IMR-90 (cell line): Measurements from ENCODE around the gene MAN2C1. TPM values are rescaled to one million over a fixed set of nuclear protein-coding genes. Genes with fewer than 3 reads are reported as not detected.

Experiments
- ATAC-seq: fragments of 200-7000 bp; cut with Tn5 transposase; 2 replicates; pipeline ENCODE4 v1.9.1; 2020; ENCODE audit warnings: low read depth, mild to moderate bottlenecking, moderate library complexity
- BruUV-seq: library from RNA; stranded (reverse); fragments of 400-500 nt; replicated peaks from 2 replicates; lab custom pipeline; 2021; lab: Mats Ljungman, UMichigan
- CTCF ChIA-PET: fragments of 300-600 bp; formaldehyde crosslinking; extraction: SDS; loops from one replicate; lab custom pipeline; 2021; ENCODE audit warnings: antibody characterized with exemption; lab: Yijun Ruan, JAX
- POLR2A ChIA-PET: fragments of 300-600 bp; sonication (Branson Sonifier 250); formaldehyde crosslinking; loops from one replicate; lab custom pipeline; 2022; ENCODE audit warnings: antibody characterized with exemption; ENCODE audit not compliant: unreplicated experiment; lab: Charles Lee
- DNase-seq: peaks from one replicate; pipeline ENCODE4 v3.0.0; 2013
- H2AFZ ChIP-seq: replicated peaks from 2 replicates; pipeline ENCODE3; 2013; ENCODE audit warnings: low read length, mild to moderate bottlenecking; ENCODE audit not compliant: poor library complexity
- H2AK5ac ChIP-seq: 2 replicates; pipeline ENCODE4 v1.6.1; 2013; ENCODE audit warnings: low read depth, low read length, inconsistent platforms
- H2AK9ac ChIP-seq: replicated peaks from 2 replicates; pipeline ENCODE3; 2013; ENCODE audit warnings: mild to moderate bottlenecking, low read depth, low read length, moderate library complexity; ENCODE audit not compliant: poor library complexity
- H2BK120ac ChIP-seq: 2 replicates; pipeline ENCODE4 v1.6.1; 2013; ENCODE audit warnings: low read depth, low read length, inconsistent platforms
- H2BK15ac ChIP-seq: 3 replicates; pipeline ENCODE4 v1.6.1; 2013; ENCODE audit warnings: low read depth, low read length, inconsistent platforms
- H2BK20ac ChIP-seq: 2 replicates; pipeline ENCODE4 v1.6.1; 2013; ENCODE audit warnings: low read depth, mild to moderate bottlenecking, inconsistent platforms, low read length, moderate library complexity
- H2BK5ac ChIP-seq: 2 replicates; pipeline ENCODE4 v1.6.1; 2013; ENCODE audit warnings: mild to moderate bottlenecking, low read depth, low read length, inconsistent platforms; ENCODE audit not compliant: poor library complexity, severe bottlenecking
- H3K14ac ChIP-seq: replicated peaks from 2 replicates; pipeline ENCODE4 v1.6.1; 2013; ENCODE audit warnings: low read depth, low read length, inconsistent platforms
- H3K18ac ChIP-seq: 2 replicates; pipeline ENCODE4 v1.6.1; 2013; ENCODE audit warnings: low read depth, low read length, control low read depth
- H3K23ac ChIP-seq: 2 replicates; pipeline ENCODE4 v1.6.1; 2013; ENCODE audit warnings: low read depth, low read length, inconsistent platforms
- H3K27ac ChIP-seq: 2 replicates; pipeline ENCODE4 v1.5.1; 2013; ENCODE audit warnings: mild to moderate bottlenecking, control low read depth, low read length; ENCODE audit not compliant: insufficient read depth
- H3K27me3 ChIP-seq: 2 replicates; pipeline ENCODE4 v1.6.1; 2013; ENCODE audit warnings: low read length; ENCODE audit not compliant: control insufficient read depth, insufficient read depth
- H3K36me3 ChIP-seq: 2 replicates; pipeline ENCODE4 v1.6.1; 2013; ENCODE audit warnings: low read length, mixed read lengths; ENCODE audit not compliant: control insufficient read depth, insufficient read depth
- H3K4ac ChIP-seq: 2 replicates; pipeline ENCODE4 v1.6.1; 2013; ENCODE audit warnings: low read depth, low read length, inconsistent platforms
- H3K4me1 ChIP-seq: 2 replicates; pipeline ENCODE4 v1.6.1; 2013; ENCODE audit warnings: low read length, mixed read lengths; ENCODE audit not compliant: control insufficient read depth, insufficient read depth
- H3K4me2 ChIP-seq: 2 replicates; pipeline ENCODE4 v1.6.1; 2013; ENCODE audit warnings: low read depth, mild to moderate bottlenecking, control low read depth, low read length, moderate library complexity
- H3K4me3 ChIP-seq: 2 replicates; pipeline ENCODE4 v1.5.1; 2013; ENCODE audit warnings: low read depth, mild to moderate bottlenecking, control low read depth, low read length, moderate library complexity; ENCODE audit not compliant: insufficient read depth
- H3K56ac ChIP-seq: 2 replicates; pipeline ENCODE4 v1.6.1; 2013; ENCODE audit warnings: low read length, inconsistent platforms; ENCODE audit not compliant: insufficient read depth; ENCODE audit errors: extremely low read depth
- H3K79me1 ChIP-seq, 2 experiments: 2 replicates each; pipeline ENCODE4 v1.6.1; 2013; ENCODE audit warnings: low read length in 2 of 2, inconsistent platforms in 1 of 2, low read depth in 1 of 2
- H3K9ac ChIP-seq: 2 replicates; pipeline ENCODE4 v1.6.1; 2013; ENCODE audit warnings: low read depth, low read length, control low read depth
- H3K9me1 ChIP-seq: 2 replicates; pipeline ENCODE4 v1.6.1; 2013; ENCODE audit warnings: low read length, inconsistent platforms; ENCODE audit not compliant: insufficient read depth
- H3K9me3 ChIP-seq: 2 replicates; pipeline ENCODE4 v1.6.1; 2013; ENCODE audit warnings: low read length; ENCODE audit not compliant: control insufficient read depth, insufficient read depth
- H4K20me1 ChIP-seq: 2 replicates; pipeline ENCODE4 v1.6.1; 2013; ENCODE audit warnings: low read length, inconsistent platforms; ENCODE audit not compliant: insufficient read depth
- H4K5ac ChIP-seq: 2 replicates; pipeline ENCODE4 v1.6.1; 2013; ENCODE audit warnings: mild to moderate bottlenecking, low read depth, low read length, control low read depth
- H4K8ac ChIP-seq, 2 experiments: 2 replicates each; pipeline ENCODE4 v1.6.1; 2013; ENCODE audit warnings: low read depth in 2 of 2, low read length in 2 of 2, control low read depth in 1 of 2, inconsistent platforms in 1 of 2
- H4K91ac ChIP-seq: 2 replicates; pipeline ENCODE4 v1.6.1; 2013; ENCODE audit warnings: low read depth, low read length, inconsistent platforms; ENCODE audit not compliant: insufficient read depth
- NFE2L2 ChIP-seq: fragments of 150-350 bp; IDR thresholded peaks from 2 replicates; pipeline ENCODE4 v1.6.1; 2016; ENCODE audit warnings: low read depth, mild to moderate bottlenecking, low read length
- WGBS, 2 experiments: methylation state at CpG; one replicate each; pipeline versions ENCODE4 v1.1.5 to v1.1.7; 2013; ENCODE audit warnings: missing lambda C conversion rate in 2 of 2; ENCODE audit not compliant: insufficient read length in 1 of 2; ENCODE audit errors: extremely low coverage in 2 of 2; 5-methylcytosine and 5-hydroxymethylcytosine counted together
- dilution Hi-C: fragments of 300-500 bp; cut with HindIII; formaldehyde crosslinking; loops from one replicate; pipeline ENCODE4 v1.14.3; 2018; ENCODE audit warnings: low sequenced_read_pairs; ENCODE audit not compliant: unreplicated experiment
- in situ Hi-C: fragments of 300-500 bp; cut with MboI; formaldehyde crosslinking; loops from 3 replicates; pipeline ENCODE4 v1.14.3; 2019; ENCODE audit warnings: low sequenced_read_pairs, inconsistent platforms, mixed read lengths
- intact Hi-C: fragments of 100-400 bp; cut with micrococcal nuclease; formaldehyde crosslinking; loops from 2 replicates; pipeline ENCODE4 v1.10.0; 2022
- polyA plus RNA-seq, 3 experiments: library from polyadenylated mRNA; depleted of rRNA; stranded (reverse); fragments of >200 nt; gene quantifications; 2 replicates each; pipeline ENCODE4 v1.2.3, GENCODE V29; 2012; ENCODE audit warnings: low replicate concordance in 1 of 3
- total RNA-seq: library from RNA; depleted of rRNA; stranded (reverse); fragments of >200 nt; gene quantifications from 2 replicates; pipeline ENCODE4 v1.2.3, GENCODE V29; 2012

Gene MAN2C1
- total and polyA plus RNA-seq, 2 of the 4 experiments (the other 2 are of a cell fraction), result 34.8 to 153 TPM

GRCh38 chr15:75355369-75355768 lies 13.0 kb downstream of the MAN2C1 start:
- H2AK5ac ChIP-seq, result no peak overlapping the region
- H2BK15ac ChIP-seq, result no peak overlapping the region
- no peak overlapping the region for H3K14ac ChIP-seq
- H3K4ac ChIP-seq, result no peak overlapping the region
- DNase-seq (no peak), ATAC-seq (no peak)
- H2BK20ac ChIP-seq, result no peak overlapping the region
- no peak overlapping the region for H3K27ac ChIP-seq
- POLR2A ChIA-PET, result no interaction called here
- TF ChIP-seq NFE2L2, result no peak
- in situ Hi-C loops, result no loop called here
- H4K8ac ChIP-seq, result no peak overlapping the region
- H3K23ac ChIP-seq, result no peak overlapping the region
- no peak overlapping the region for H3K56ac ChIP-seq
- no peaks in the 10 kb centered on the region for H3K27me3 ChIP-seq
- H3K9me3 ChIP-seq, result no peaks in the 10 kb centered on the region
- H3K4me3 ChIP-seq, result no peak overlapping the region
- H2AFZ ChIP-seq, result no peak overlapping the region
- H2BK5ac ChIP-seq, result no peak overlapping the region
- CTCF ChIA-PET, result no interaction called here
- dilution Hi-C loops, result no loop called here
- WGBS, 2 experiments, result 100% methylated on average over 1 of the region's 4 CpGs; no CpG with 5 or more reads in 1 of the 2 experiments
- no peaks in the 10 kb centered on the region for H4K20me1 ChIP-seq
- H4K5ac ChIP-seq, result no peak overlapping the region
- peaks cover 44% of the 10 kb centered on the region for H3K36me3 ChIP-seq
- H3K18ac ChIP-seq, result no peak overlapping the region
- H2BK120ac ChIP-seq, result no peak overlapping the region
- no peak overlapping the region for H4K91ac ChIP-seq
- H3K79me1 ChIP-seq, result no peaks in the 10 kb centered on the region; a peak in 1 of 4 replicates
- no peak overlapping the region for H3K9ac ChIP-seq
- H3K4me1 ChIP-seq, result no peaks in the 10 kb centered on the region
- H3K4me2 ChIP-seq, result no peak overlapping the region
- H2AK9ac ChIP-seq, result no peak overlapping the region
- intact Hi-C loops, result no loop called here
- BruUV-seq, result no TSS peak
- H3K9me1 ChIP-seq, result peaks cover 17% of the 10 kb centered on the region
